Panc1 (cell line): ENCODE results near the gene ASCC2. TPM values are rescaled to one million over a fixed set of nuclear protein-coding genes. Genes with fewer than 3 reads are reported as not detected.

Source experiments
- ATAC-seq: fragments of 200-7000 bp; cut with Tn5 transposase; 2 replicates; pipeline ENCODE4 v1.9.1; 2020; ENCODE audit warnings: mild to moderate bottlenecking, moderate library complexity
- BruUV-seq: library from RNA; stranded (reverse); fragments of 400-500 nt; replicated peaks from 2 replicates; lab custom pipeline; 2021; lab: Mats Ljungman, UMichigan
- CTCF ChIA-PET: fragments of 300-600 bp; sonication (Branson Sonifier 250); formaldehyde crosslinking; loops from one replicate; lab custom pipeline; 2022; ENCODE audit warnings: antibody characterized with exemption; lab: Charles Lee
- POLR2A ChIA-PET: fragments of 300-600 bp; sonication (Branson Sonifier 250); formaldehyde crosslinking; loops from one replicate; lab custom pipeline; 2022; ENCODE audit warnings: antibody characterized with exemption; lab: Charles Lee
- DNase-seq: peaks from one replicate; pipeline ENCODE4 v3.0.0-alpha.2; 2010; ENCODE audit warnings: low read depth, low spot score
- H3K27ac ChIP-seq: 2 replicates; pipeline ENCODE4 v1.5.1; 2011; ENCODE audit warnings: mild to moderate bottlenecking, low read length, inconsistent platforms
- H3K27me3 ChIP-seq: fragments of 200-500 bp; sonication (Bioruptor generic); 2 replicates; pipeline ENCODE4 v1.6.0; 2014; ENCODE audit warnings: low read length, inconsistent platforms; ENCODE audit not compliant: control insufficient read depth, insufficient read depth
- H3K36me3 ChIP-seq: fragments of 200-500 bp; sonication (Bioruptor generic); 2 replicates; pipeline ENCODE4 v1.5.1; 2014; ENCODE audit warnings: inconsistent platforms, mild to moderate bottlenecking, low read length, moderate library complexity; ENCODE audit not compliant: control insufficient read depth, insufficient read depth
- H3K4me1 ChIP-seq: 2 replicates; pipeline ENCODE4 v1.5.1; 2011; ENCODE audit warnings: inconsistent platforms, mild to moderate bottlenecking, low read length, moderate library complexity; ENCODE audit not compliant: control insufficient read depth, insufficient read depth
- H3K4me3 ChIP-seq, 2 experiments: 2 replicates each; pipeline ENCODE4 v1.5.1; 2011 to 2012; ENCODE audit warnings: low read depth in 2 of 2, low read length in 2 of 2, mild to moderate bottlenecking in 2 of 2, inconsistent platforms in 1 of 2, moderate library complexity in 1 of 2
- H3K9me3 ChIP-seq: fragments of 200-500 bp; sonication (Bioruptor generic); 2 replicates; pipeline ENCODE4 v1.5.1; 2014; ENCODE audit warnings: low read depth, mild to moderate bottlenecking, inconsistent platforms, low read length, moderate library complexity; ENCODE audit not compliant: control insufficient read depth, insufficient read depth
- CTCF ChIP-seq: fragments of 450-650 bp; IDR thresholded peaks from 2 replicates; pipeline ENCODE4 v1.5.1; 2017; ENCODE audit warnings: mild to moderate bottlenecking
- POLR2AphosphoS5 ChIP-seq: IDR thresholded peaks from 2 replicates; pipeline ENCODE4 v1.6.1; 2012; ENCODE audit warnings: mild to moderate bottlenecking, low read depth, low read length, moderate library complexity
- REST ChIP-seq, 2 experiments: IDR thresholded peaks; 2 replicates each; pipeline ENCODE4 v1.6.1; 2011 to 2012; ENCODE audit warnings: low read depth in 2 of 2, control low read depth in 1 of 2, low read length in 1 of 2, mild to moderate bottlenecking in 1 of 2, moderate library complexity in 1 of 2; ENCODE audit not compliant: insufficient read depth in 1 of 2
- SIN3A ChIP-seq: IDR thresholded peaks from 2 replicates; pipeline ENCODE4 v1.6.1; 2012; ENCODE audit warnings: low read depth, mild to moderate bottlenecking, low read length, moderate library complexity, borderline replicate concordance; ENCODE audit not compliant: insufficient read depth
- TCF7L2 ChIP-seq: IDR thresholded peaks from 2 replicates; pipeline ENCODE4 v1.6.1; 2011; ENCODE audit warnings: mild to moderate bottlenecking, low read depth, low read length, inconsistent platforms
- in situ Hi-C: cut with HindIII; loops from 2 replicates; pipeline ENCODE4 v1.10.0; 2016; ENCODE audit warnings: low sequenced_read_pairs, low pct_unique_long_range_greater_than_20kb
- intact Hi-C: fragments of 100-400 bp; cut with micrococcal nuclease; formaldehyde crosslinking; loops from one replicate; pipeline ENCODE4 v1.10.0; 2022; ENCODE audit not compliant: unreplicated experiment
- total RNA-seq: library from RNA; stranded (reverse); gene quantifications from one replicate; pipeline ENCODE4 v1.2.1, GENCODE V29; 2021; ENCODE audit not compliant: unreplicated experiment

The ASCC2 gene
- total RNA-seq, 1 experiment from 2014 or later = 52.0 TPM

GRCh38 chr22:29816980-29817379 lies 21.1 kb downstream of the ASCC2 start:
- TF ChIP-seq SIN3A = no peak
- no peak for TF ChIP-seq POLR2AphosphoS5
- TF ChIP-seq TCF7L2 = no peak
- TF ChIP-seq CTCF = no peak
- no peak for TF ChIP-seq REST (IDR thresholded peaks at IDR 0.05; ENCODE audit: insufficient read depth in 1 of 2, low read depth in 2 of 2, low read length in 1 of 2)
- Histone ChIP-seq H3K9me3 (no peaks in the 10 kb centered on the region), H3K27ac (no peak overlapping the region), H3K4me3 (no peak overlapping the region), H3K4me1 (no peaks in the 10 kb centered on the region), H3K36me3 (peaks cover 5% of the 10 kb centered on the region), H3K27me3 (no peaks in the 10 kb centered on the region)
- POLR2A ChIA-PET = no interaction called here
- CTCF ChIA-PET = interaction anchor here (0.6 kb wide), 1 partner anchor 15 kb away, joined by 6 read pairs; no protein-coding TSS in a partner anchor
- in situ Hi-C loops = no loop called here
- no peak for DNase-seq
- intact Hi-C loops = no loop called here
- BruUV-seq = no TSS peak
- no peak for ATAC-seq

- BruUV-seq = no TSS peak
- Histone ChIP-seq H3K4me1 (no peaks in the 10 kb centered on the region), H3K36me3 (peaks cover 6% of the 10 kb centered on the region), H3K27me3 (no peaks in the 10 kb centered on the region), H3K4me3 (no peak overlapping the region), H3K9me3 (no peaks in the 10 kb centered on the region), H3K27ac (no peak overlapping the region)
- POLR2A ChIA-PET = no interaction called here
- ATAC-seq = no peak
- in situ Hi-C loops = no loop called here
- TF ChIP-seq SIN3A = no peak
- no peak for TF ChIP-seq POLR2AphosphoS5
- no peak for TF ChIP-seq REST (IDR thresholded peaks at IDR 0.05; ENCODE audit: insufficient read depth in 1 of 2, low read depth in 2 of 2, low read length in 1 of 2)
- TF ChIP-seq CTCF = no peak
- TF ChIP-seq TCF7L2 = no peak
- intact Hi-C loops = no loop called here
- no peak for DNase-seq
- CTCF ChIA-PET = interaction anchor here (0.6 kb wide), 1 partner anchor 15 kb away, joined by 6 read pairs; no protein-coding TSS in a partner anchor
Measured at GRCh38 chr22:29816539-29816938, 21.5 kb downstream of the ASCC2 start.
